ENCODE results near the gene HORMAD2.

- no peak for TF ChIP-seq CTCF (IDR thresholded peaks at IDR 0.05)
- TF ChIP-seq EZH2 (IDR thresholded peaks at IDR 0.05), result no peak
- TF ChIP-seq EZH2phosphoT487 (IDR thresholded peaks at IDR 0.05), result no peak
These were observed 144.0 kb downstream of the HORMAD2 start for GRCh38 chr22:30224161-30224857.
